ENCODE measurements around the gene COQ10B.

DNA sequence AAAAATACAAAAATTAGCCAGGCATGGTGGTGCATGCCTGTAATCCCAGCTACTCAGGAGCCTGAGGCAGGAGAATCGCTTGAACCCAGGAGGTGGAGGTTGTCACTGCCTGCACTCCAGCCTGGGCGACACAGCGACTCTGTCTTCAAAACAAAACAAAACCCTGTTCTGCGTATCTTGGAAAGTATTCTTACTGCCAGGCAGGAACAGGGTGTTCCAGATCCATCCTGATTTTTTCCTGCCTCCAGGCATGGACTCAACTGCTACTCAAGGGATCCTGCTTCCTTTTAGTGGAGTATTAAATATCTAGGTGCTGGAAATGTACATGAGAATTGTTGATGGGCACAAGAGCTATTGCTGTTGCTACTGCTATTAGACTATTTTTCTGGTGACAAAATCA, 34.0 kb downstream of the COQ10B start:
- TF ChIP-seq POLR2A (IDR thresholded peaks at IDR 0.05) (no peak), POLR2AphosphoS5 (IDR thresholded peaks at IDR 0.05) (no peak), EP300 (IDR thresholded peaks at IDR 0.05) (no peak)
- TF ChIP-seq, protein P1, sequence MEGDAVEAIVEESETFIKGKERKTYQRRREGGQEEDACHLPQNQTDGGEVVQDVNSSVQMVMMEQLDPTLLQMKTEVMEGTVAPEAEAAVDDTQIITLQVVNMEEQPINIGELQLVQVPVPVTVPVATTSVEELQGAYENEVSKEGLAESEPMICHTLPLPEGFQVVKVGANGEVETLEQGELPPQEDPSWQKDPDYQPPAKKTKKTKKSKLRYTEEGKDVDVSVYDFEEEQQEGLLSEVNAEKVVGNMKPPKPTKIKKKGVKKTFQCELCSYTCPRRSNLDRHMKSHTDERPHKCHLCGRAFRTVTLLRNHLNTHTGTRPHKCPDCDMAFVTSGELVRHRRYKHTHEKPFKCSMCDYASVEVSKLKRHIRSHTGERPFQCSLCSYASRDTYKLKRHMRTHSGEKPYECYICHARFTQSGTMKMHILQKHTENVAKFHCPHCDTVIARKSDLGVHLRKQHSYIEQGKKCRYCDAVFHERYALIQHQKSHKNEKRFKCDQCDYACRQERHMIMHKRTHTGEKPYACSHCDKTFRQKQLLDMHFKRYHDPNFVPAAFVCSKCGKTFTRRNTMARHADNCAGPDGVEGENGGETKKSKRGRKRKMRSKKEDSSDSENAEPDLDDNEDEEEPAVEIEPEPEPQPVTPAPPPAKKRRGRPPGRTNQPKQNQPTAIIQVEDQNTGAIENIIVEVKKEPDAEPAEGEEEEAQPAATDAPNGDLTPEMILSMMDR (IDR thresholded peaks at IDR 0.05) = no peak
